Karpas-422 (cell line): Measurements from ENCODE around the gene C1orf232. TPM values are rescaled to one million over a fixed set of nuclear protein-coding genes. Genes with fewer than 3 reads are reported as not detected.

ENCODE experiments used
- DNase-seq: peaks from one replicate; pipeline ENCODE4 v3.0.0-alpha.2; 2015
- H2AFZ ChIP-seq: fragments of 200-600 bp; sonication (generic); 2 replicates; pipeline ENCODE4 v1.6.1; 2014; ENCODE audit warnings: antibody characterized with exemption, low read length, mixed read lengths
- H3K27ac ChIP-seq: fragments of 200-600 bp; sonication (generic); 2 replicates; pipeline ENCODE4 v1.5.1; 2014; ENCODE audit warnings: mild to moderate bottlenecking, low read length, moderate library complexity
- H3K27me3 ChIP-seq: fragments of 200-600 bp; sonication (generic); 2 replicates; pipeline ENCODE4 v1.6.1; 2014; ENCODE audit warnings: low read length, mixed read lengths
- H3K36me3 ChIP-seq: fragments of 200-600 bp; sonication (generic); 2 replicates; pipeline ENCODE4 v1.6.1; 2014; ENCODE audit warnings: low read length, mixed read lengths; ENCODE audit not compliant: insufficient read depth
- H3K4me1 ChIP-seq: fragments of 200-600 bp; sonication (generic); 2 replicates; pipeline ENCODE4 v1.6.1; 2014; ENCODE audit warnings: mild to moderate bottlenecking, low read length, mixed read lengths
- H3K4me2 ChIP-seq: fragments of 200-600 bp; sonication (generic); 2 replicates; pipeline ENCODE4 v1.6.1; 2014; ENCODE audit warnings: low read length, low read depth, mild to moderate bottlenecking; ENCODE audit not compliant: poor library complexity, severe bottlenecking
- H3K4me3 ChIP-seq: fragments of 200-600 bp; sonication (generic); 2 replicates; pipeline ENCODE4 v1.5.1; 2014; ENCODE audit warnings: mild to moderate bottlenecking, antibody characterized with exemption, low read length, mixed read lengths
- H3K79me2 ChIP-seq: fragments of 200-600 bp; sonication (generic); 2 replicates; pipeline ENCODE4 v1.6.1; 2014; ENCODE audit warnings: mild to moderate bottlenecking, low read length, mixed read lengths
- H3K9ac ChIP-seq: fragments of 200-600 bp; sonication (generic); 2 replicates; pipeline ENCODE4 v1.6.0; 2014; ENCODE audit warnings: low read length
- H3K9me2 ChIP-seq: fragments of 200-600 bp; sonication (generic), shearing (Covaris generic); replicated peaks from 2 replicates; pipeline ENCODE4 v1.6.0; 2014; ENCODE audit warnings: mild to moderate bottlenecking, low read length, moderate library complexity; ENCODE audit not compliant: insufficient read depth
- H3K9me3 ChIP-seq: fragments of 300-700, 200-600 bp; sonication (generic); 2 replicates; pipeline ENCODE4 v1.6.1; 2014; ENCODE audit warnings: low read length, mixed read lengths
- H4K20me1 ChIP-seq: fragments of 200-600 bp; sonication (generic); 2 replicates; pipeline ENCODE4 v1.6.1; 2014; ENCODE audit warnings: mild to moderate bottlenecking, antibody characterized with exemption, low read length, low read depth; ENCODE audit not compliant: insufficient read depth
- total RNA-seq: library from RNA; depleted of rRNA; stranded (reverse); fragments of >200 nt; shearing (Covaris generic); gene quantifications from 2 replicates; pipeline ENCODE4 v1.2.3, GENCODE V29; 2014; ENCODE audit warnings: low replicate concordance; rRNA removed

C1orf232 gene
- total RNA-seq, result not detected in 2 replicates

DNA sequence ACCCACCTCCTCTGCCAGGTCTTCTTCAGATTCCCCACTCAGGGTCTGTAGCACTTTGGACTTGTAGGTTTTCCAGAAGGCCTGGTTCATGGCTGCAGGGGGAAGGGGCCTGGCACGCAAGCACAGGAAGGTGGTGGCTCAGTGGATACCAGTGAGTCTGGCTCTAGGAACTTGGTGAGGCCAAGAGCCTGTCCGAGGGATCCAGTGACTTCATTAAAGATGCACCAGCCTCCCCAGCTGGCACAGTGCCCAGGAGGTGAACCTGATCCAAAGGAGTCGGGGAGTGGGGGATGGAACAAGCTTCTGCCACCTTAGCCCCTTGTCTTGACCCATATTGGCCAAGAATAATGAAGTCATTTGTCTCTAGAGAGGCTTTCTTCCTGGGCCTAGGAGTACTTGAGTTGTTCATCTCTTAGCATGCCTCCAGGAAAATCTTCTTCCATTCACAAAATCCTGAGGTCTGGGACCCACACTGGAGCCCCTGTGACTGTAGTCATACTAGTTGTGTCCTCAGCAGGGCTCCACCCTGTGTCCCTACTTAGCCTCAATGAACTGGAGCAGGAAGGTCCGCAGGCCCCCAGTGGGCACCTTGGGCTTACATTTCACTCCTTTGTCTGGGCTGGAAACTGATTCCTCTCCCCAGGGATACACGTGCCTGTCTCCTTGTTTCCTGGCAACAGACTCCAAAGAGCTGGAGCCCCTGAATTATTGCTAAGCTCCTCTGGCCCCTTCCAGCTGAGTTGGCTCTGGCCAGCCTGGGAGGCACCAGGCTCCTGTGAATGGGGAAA, at the start of gene C1orf232:
Gene C1orf232, minus strand, starts transcription at position 554 of the 788 bp plus-strand sequence. Its CDS starts 464 bp downstream, at position 90.
- H3K27me3 ChIP-seq, result no peaks in the 10 kb centered on the region
- H3K27ac ChIP-seq, result no peak within 1 kb of the TSS; the same call in 1 of the 2 replicates
- H3K9ac ChIP-seq, result peak within 1 kb of the TSS; percentile 97
- no peak for DNase-seq
- H3K9me3 ChIP-seq, result no peaks in the 10 kb centered on the region
- H3K4me3 ChIP-seq, result peak within 1 kb of the TSS; percentile 99
- H3K4me2 ChIP-seq, result peak within 1 kb of the TSS; percentile 91
- H3K79me2 ChIP-seq, result peaks cover 18% of the 10 kb centered on the region
- no peaks in the 10 kb centered on the region for H3K9me2 ChIP-seq
- H4K20me1 ChIP-seq, result no peaks in the 10 kb centered on the region; the same call in 1 of the 2 replicates
- H2AFZ ChIP-seq, result peak within 1 kb of the TSS; percentile 69; the same call in 1 of the 2 replicates
- peaks cover 15% of the 10 kb centered on the region for H3K4me1 ChIP-seq
- 0 out of 2 replicates have a peak, but pooled peaks cover 9% of the 10 kb centered on the region for H3K36me3 ChIP-seq

DNA sequence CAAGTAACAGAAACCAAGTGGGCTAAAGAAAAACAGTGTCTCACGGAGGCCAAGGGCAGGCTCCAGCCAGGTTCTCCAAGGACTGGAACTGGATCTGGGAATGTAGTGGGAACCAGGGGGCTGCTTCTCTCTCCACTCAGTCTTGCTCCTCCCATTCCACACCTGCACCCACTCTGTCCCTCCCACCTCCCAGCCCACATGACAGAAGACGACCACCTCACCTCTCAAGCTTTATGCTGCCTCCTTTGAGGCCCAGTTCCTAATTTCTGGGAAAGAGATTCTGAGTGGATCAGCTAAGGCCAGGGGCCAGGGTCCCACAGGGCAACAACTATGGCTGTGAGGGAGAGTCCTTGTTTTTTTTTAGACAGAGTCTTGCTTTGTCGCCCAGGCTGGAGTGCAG, 46.5 kb upstream of the C1orf232 start:
- Histone ChIP-seq H3K4me3 (no peak overlapping the region), H3K36me3 (no peaks in the 10 kb centered on the region), H2AFZ (no peak overlapping the region), H3K27ac (no peak overlapping the region), H3K9me3 (no peaks in the 10 kb centered on the region), H4K20me1 (no peaks in the 10 kb centered on the region), H3K79me2 (no peaks in the 10 kb centered on the region), H3K4me1 (no peaks in the 10 kb centered on the region), H3K4me2 (no peak overlapping the region), H3K9ac (no peak overlapping the region), H3K27me3 (no peaks in the 10 kb centered on the region), H3K9me2 (no peaks in the 10 kb centered on the region)
- no peak for DNase-seq

DNA sequence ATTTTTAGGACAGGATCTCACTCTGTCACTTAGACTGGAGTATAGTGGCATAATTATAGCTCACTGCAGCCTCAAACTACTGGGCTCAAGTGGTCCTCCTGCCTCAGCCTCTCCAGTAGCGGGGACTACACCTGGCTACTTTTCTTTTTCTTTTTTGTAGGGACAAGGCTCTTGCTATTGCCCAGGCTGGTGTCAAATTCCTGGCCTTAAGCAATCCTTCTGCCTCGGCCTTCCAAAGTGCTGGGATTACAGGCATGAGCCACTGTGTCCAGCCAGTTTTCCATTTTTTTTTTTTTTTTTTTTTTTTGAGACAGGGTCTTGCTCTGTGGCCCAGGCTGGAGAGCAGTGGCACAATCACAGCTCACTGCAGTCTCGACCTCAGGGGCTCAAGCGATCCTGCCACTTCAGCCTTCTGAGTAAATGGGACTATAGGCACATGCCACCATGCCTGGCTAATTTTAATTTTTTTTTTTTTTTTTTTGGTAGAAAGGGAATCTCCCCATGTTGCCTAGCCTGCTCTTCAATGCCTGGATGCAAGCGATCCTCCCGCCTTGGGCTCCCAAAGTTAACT, 44.7 kb upstream of the C1orf232 start:
- H2AFZ ChIP-seq, result no peak overlapping the region
- H3K79me2 ChIP-seq, result no peaks in the 10 kb centered on the region
- H3K27ac ChIP-seq, result no peak overlapping the region
- H4K20me1 ChIP-seq, result no peaks in the 10 kb centered on the region
- H3K4me2 ChIP-seq, result no peak overlapping the region
- no peaks in the 10 kb centered on the region for H3K4me1 ChIP-seq
- no peak overlapping the region for H3K9ac ChIP-seq
- H3K4me3 ChIP-seq, result no peak overlapping the region
- no peaks in the 10 kb centered on the region for H3K9me2 ChIP-seq
- no peaks in the 10 kb centered on the region for H3K27me3 ChIP-seq
- no peak for DNase-seq
- no peaks in the 10 kb centered on the region for H3K9me3 ChIP-seq
- no peaks in the 10 kb centered on the region for H3K36me3 ChIP-seq

DNA sequence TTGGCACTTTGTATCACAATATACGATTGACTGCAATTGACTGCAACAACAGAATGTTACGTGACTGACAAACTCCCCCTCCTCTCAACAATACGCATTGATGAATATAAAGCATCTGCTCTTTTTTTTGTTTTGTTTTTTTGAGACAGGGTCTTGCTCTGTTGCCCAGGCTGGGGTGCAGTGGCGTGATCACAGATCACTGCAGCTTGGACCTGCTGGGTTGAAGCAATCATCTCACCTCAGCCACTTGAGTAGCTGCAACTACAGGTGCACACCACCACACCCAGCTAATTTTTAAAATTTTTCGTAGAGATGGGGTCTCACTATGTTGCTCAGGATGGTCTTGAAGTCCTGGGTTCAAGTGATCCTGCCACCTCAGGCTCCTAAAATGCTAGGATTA, 44.0 kb upstream of the C1orf232 start:
- Histone ChIP-seq H3K27ac (no peak overlapping the region), H2AFZ (no peak overlapping the region), H3K4me1 (no peaks in the 10 kb centered on the region), H3K4me2 (no peak overlapping the region), H3K4me3 (no peak overlapping the region), H3K9me3 (no peaks in the 10 kb centered on the region), H3K79me2 (no peaks in the 10 kb centered on the region), H4K20me1 (no peaks in the 10 kb centered on the region), H3K27me3 (no peaks in the 10 kb centered on the region), H3K9me2 (no peaks in the 10 kb centered on the region), H3K36me3 (no peaks in the 10 kb centered on the region), H3K9ac (no peak overlapping the region)
- DNase-seq, result no peak

DNA sequence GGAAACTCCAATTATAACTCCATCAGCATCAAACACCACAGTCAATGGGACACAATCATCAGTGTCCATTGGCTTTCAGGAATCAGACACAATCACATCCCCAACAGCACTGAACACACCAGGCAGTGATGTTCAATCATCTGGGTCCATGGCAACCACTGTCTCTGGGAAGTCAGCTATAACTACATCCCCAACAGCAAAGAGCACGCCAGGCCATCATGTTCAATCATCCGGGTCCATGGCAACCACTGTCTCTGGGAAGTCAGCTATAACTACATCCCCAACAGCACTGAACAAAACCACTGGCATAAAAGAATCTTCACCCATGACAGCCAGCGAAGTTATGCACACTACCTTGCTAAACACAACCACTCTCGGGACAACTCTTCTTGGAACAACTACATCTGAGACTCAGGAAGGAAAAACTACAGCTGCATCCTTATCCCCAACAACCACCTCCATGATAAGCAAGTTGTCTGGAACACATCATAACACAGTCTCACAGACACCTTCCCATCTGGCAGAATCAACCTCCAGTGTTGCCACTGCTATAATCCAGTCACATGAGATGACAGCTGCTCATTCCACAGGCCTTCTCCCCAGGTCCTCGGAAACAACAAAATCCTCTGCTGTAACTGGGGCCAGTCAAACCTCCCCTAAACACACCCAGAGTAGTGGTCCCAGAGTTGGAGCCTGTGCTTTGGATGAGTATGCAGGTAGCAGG, 41.5 kb upstream of the C1orf232 start:
- Histone ChIP-seq H3K4me1 (no peaks in the 10 kb centered on the region), H3K27ac (no peak overlapping the region), H3K79me2 (no peaks in the 10 kb centered on the region), H3K27me3 (no peaks in the 10 kb centered on the region), H4K20me1 (no peaks in the 10 kb centered on the region), H3K36me3 (no peaks in the 10 kb centered on the region), H3K4me2 (no peak overlapping the region), H3K9ac (no peak overlapping the region), H3K9me2 (no peaks in the 10 kb centered on the region), H2AFZ (no peak overlapping the region), H3K9me3 (no peaks in the 10 kb centered on the region), H3K4me3 (no peak overlapping the region)
- no peak for DNase-seq

DNA sequence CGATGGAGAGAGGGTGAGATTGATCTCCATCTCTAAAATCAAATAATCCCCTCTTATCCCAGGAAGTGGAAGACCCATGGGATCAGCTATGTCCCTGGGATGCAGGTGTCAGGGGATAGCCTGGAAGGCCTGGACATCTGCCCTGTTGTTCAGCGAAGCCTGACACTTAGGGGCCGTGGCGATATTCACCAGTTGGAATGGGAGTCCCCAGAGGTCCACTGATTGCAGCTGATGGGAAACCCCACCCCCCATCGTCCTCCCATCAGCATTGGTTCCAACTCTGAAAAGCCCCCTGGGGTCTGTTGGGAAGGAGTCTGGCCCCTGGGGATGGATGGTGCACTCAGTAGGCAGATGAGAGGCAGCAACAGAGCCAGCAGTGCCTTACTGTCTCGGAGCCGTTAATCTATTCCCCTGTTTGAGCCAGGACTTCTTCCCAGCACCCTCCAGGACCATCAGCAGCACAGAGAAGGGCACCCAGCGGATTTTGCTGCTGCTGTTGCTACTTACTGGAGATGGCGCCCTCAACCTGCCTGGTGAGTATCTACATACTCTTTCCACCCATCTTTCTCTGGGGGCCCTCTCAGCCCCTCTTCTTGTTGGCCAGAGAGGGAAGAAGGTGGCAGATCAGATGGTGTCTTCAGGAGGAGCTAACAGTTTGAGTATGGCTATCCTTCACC, 35.0 kb upstream of the C1orf232 start:
- no peaks in the 10 kb centered on the region for H3K79me2 ChIP-seq
- no peaks in the 10 kb centered on the region for H3K9me2 ChIP-seq
- H3K9me3 ChIP-seq, result no peaks in the 10 kb centered on the region
- no peak overlapping the region for H3K4me3 ChIP-seq
- no peaks in the 10 kb centered on the region for H3K4me1 ChIP-seq
- no peaks in the 10 kb centered on the region for H3K27me3 ChIP-seq
- H4K20me1 ChIP-seq, result no peaks in the 10 kb centered on the region
- H3K27ac ChIP-seq, result no peak overlapping the region
- no peak overlapping the region for H3K9ac ChIP-seq
- no peak overlapping the region for H3K4me2 ChIP-seq
- DNase-seq, result peak; percentile 64
- no peak overlapping the region for H2AFZ ChIP-seq
- H3K36me3 ChIP-seq, result no peaks in the 10 kb centered on the region

DNA sequence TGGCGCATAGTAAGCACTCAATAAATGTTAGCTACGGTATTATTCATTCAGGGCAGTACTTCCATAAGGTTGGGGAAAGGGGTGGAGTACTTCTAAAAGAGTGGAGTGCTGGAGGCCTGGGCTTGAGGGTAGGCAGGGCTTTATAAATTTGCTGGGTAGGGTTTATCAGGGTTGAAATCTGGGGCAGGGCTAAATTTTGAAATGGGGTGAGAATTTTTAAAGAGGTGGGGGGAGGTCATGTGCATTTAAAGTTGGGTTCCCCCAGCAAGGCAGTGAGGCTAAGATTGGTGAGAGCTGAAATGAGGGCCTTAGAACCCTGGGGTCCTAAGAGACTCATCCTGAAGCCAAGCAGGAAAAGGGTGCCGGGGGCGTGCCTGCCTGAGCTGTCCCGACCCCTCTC, 31.6 kb upstream of the C1orf232 start:
- H3K4me2 ChIP-seq, result no peak overlapping the region
- no peaks in the 10 kb centered on the region for H3K36me3 ChIP-seq
- H3K27ac ChIP-seq, result no peak overlapping the region
- no peaks in the 10 kb centered on the region for H3K27me3 ChIP-seq
- H3K4me3 ChIP-seq, result no peak overlapping the region
- no peak overlapping the region for H3K9ac ChIP-seq
- no peaks in the 10 kb centered on the region for H3K4me1 ChIP-seq
- no peaks in the 10 kb centered on the region for H3K79me2 ChIP-seq
- no peaks in the 10 kb centered on the region for H4K20me1 ChIP-seq
- H3K9me2 ChIP-seq, result no peaks in the 10 kb centered on the region
- no peaks in the 10 kb centered on the region for H3K9me3 ChIP-seq
- no peak for DNase-seq
- no peak overlapping the region for H2AFZ ChIP-seq

DNA sequence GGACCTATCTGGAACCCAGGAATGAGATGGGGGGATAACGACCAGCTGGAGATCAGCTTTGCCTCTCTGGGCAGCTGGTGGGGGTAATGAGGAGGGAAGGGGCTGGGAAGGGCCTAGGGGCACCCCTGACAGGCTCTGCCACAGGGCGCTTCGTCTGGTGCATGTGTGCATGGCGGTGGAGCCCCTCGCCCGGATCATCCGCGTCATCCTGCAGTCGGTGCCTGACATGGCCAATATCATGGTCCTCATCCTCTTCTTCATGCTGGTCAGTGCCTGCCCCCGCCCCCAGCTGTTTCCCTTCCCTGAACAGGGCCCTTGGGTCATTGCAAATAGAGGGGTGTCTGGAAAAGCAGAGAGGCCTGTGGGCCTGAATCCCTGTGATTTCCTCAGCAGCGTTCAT, 29.1 kb upstream of the C1orf232 start:
- Histone ChIP-seq H3K79me2 (no peaks in the 10 kb centered on the region), H3K27ac (no peak overlapping the region), H4K20me1 (no peaks in the 10 kb centered on the region), H2AFZ (no peak overlapping the region), H3K4me3 (no peak overlapping the region), H3K27me3 (no peaks in the 10 kb centered on the region), H3K36me3 (no peaks in the 10 kb centered on the region), H3K9me2 (no peaks in the 10 kb centered on the region), H3K9me3 (no peaks in the 10 kb centered on the region), H3K4me2 (no peak overlapping the region), H3K4me1 (no peaks in the 10 kb centered on the region), H3K9ac (no peak overlapping the region)
- no peak for DNase-seq
